Hepatocyte (in vitro differentiated cells): Measurements from ENCODE around the gene BLOC1S6.
A peak's percentile ranks its signal among the peaks of the same experiment; 100 is the strongest.

Source experiments
- EZH2 ChIP-seq: fragments of 200-600 bp; sonication (generic); IDR thresholded peaks from 2 replicates; pipeline ENCODE4 v1.6.1; 2016; ENCODE audit warnings: antibody characterized with exemption, mild to moderate bottlenecking, borderline replicate concordance
- TF ChIP-seq, protein P1 (sequence below): fragments of 200-600 bp; sonication (generic); IDR thresholded peaks from 2 replicates; pipeline ENCODE4 v1.5.1; 2016; ENCODE audit warnings: antibody characterized with exemption, mild to moderate bottlenecking; ENCODE audit not compliant: poor library complexity

DNA sequence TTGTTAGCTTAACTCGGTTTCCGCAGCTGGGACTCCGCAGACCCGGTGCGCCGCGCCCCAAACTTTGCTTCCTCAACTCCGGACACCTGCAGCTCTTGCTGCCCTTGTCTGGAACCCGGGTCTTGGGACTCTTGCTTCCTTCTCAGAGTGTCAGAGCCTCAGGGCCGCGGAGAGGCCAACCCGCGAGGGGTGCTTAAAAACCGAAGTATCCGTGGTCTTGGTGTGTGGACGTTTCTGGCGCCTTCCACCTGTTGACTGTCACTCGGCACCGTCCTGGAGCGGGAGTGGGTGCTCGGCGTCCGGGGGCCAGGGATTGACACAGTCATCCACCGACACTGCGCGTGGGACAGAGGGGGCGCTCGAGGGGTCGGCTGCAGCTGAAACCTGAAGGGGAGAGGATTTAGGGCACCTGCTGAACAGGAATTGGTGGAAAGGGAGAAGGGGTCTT lies 48.0 kb downstream of the BLOC1S6 start:
- TF ChIP-seq, protein P1, sequence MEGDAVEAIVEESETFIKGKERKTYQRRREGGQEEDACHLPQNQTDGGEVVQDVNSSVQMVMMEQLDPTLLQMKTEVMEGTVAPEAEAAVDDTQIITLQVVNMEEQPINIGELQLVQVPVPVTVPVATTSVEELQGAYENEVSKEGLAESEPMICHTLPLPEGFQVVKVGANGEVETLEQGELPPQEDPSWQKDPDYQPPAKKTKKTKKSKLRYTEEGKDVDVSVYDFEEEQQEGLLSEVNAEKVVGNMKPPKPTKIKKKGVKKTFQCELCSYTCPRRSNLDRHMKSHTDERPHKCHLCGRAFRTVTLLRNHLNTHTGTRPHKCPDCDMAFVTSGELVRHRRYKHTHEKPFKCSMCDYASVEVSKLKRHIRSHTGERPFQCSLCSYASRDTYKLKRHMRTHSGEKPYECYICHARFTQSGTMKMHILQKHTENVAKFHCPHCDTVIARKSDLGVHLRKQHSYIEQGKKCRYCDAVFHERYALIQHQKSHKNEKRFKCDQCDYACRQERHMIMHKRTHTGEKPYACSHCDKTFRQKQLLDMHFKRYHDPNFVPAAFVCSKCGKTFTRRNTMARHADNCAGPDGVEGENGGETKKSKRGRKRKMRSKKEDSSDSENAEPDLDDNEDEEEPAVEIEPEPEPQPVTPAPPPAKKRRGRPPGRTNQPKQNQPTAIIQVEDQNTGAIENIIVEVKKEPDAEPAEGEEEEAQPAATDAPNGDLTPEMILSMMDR = peak; percentile 48
- TF ChIP-seq EZH2 = no peak
